OCI-LY3 (cell line): ENCODE results near the gene CEP68.

Source experiments
- H2AFZ ChIP-seq: fragments of 200-600, 300-600 bp; shearing (Covaris generic); 2 replicates; pipeline ENCODE4 v1.6.0; 2014; ENCODE audit warnings: antibody characterized with exemption, low read depth, low read length
- H3K27ac ChIP-seq: fragments of 200-600, 300-600 bp; sonication (generic); 2 replicates; pipeline ENCODE4 v1.5.1; 2014; ENCODE audit warnings: mild to moderate bottlenecking, low read length, moderate library complexity, mixed read lengths
- H3K27me3 ChIP-seq: fragments of 200-600, 300-600 bp; sonication (generic); 2 replicates; pipeline ENCODE4 v1.6.1; 2014; ENCODE audit warnings: low read depth, low read length, mixed read lengths
- H3K36me3 ChIP-seq: fragments of 200-600, 300-600 bp; sonication (generic); replicated peaks from 2 replicates; pipeline ENCODE3; 2014; ENCODE audit warnings: low read depth, low read length, mixed read lengths
- H3K4me1 ChIP-seq: fragments of 300-600, 200-600 bp; sonication (generic); 2 replicates; pipeline ENCODE4 v1.6.1; 2014; ENCODE audit warnings: low read length, mixed read lengths
- H3K4me2 ChIP-seq: fragments of 200-600, 300-600 bp; sonication (generic); 2 replicates; pipeline ENCODE4 v1.6.1; 2014; ENCODE audit warnings: low read length, mixed read lengths
- H3K4me3 ChIP-seq: fragments of 300-600, 200-600 bp; sonication (generic); 2 replicates; pipeline ENCODE4 v1.5.1; 2014; ENCODE audit warnings: antibody characterized with exemption, mild to moderate bottlenecking, low read length, moderate library complexity
- H3K79me2 ChIP-seq: fragments of 300-600, 200-600 bp; shearing (Covaris generic); 2 replicates; pipeline ENCODE4 v1.6.1; 2014; ENCODE audit warnings: mild to moderate bottlenecking, low read length, mixed read lengths
- H3K9ac ChIP-seq: fragments of 300-600, 200-600 bp; shearing (Covaris generic); 2 replicates; pipeline ENCODE4 v1.6.0; 2014; ENCODE audit warnings: mild to moderate bottlenecking, low read length, moderate library complexity
- H3K9me3 ChIP-seq: fragments of 200-600, 300-600 bp; shearing (Covaris generic); 2 replicates; pipeline ENCODE4 v1.6.1; 2014; ENCODE audit warnings: low read length, mixed read lengths; ENCODE audit not compliant: insufficient read depth
- H4K20me1 ChIP-seq: fragments of 200-600, 300-600 bp; sonication (generic); 2 replicates; pipeline ENCODE4 v1.6.1; 2016; ENCODE audit warnings: low read length, mixed read lengths; ENCODE audit not compliant: insufficient read depth
- EZH2phosphoT487 ChIP-seq: fragments of 200-600 bp; shearing (Covaris generic); IDR thresholded peaks from 2 replicates; pipeline ENCODE4 v1.6.1; 2018; ENCODE audit warnings: antibody characterized with exemption, mixed run types, low read depth
- TF ChIP-seq, protein P1 (sequence below): fragments of 200-600, 300-600 bp; sonication (generic); IDR thresholded peaks from 2 replicates; pipeline ENCODE4 v1.5.1; 2014; ENCODE audit warnings: antibody characterized with exemption, low read length, low read depth

CEP68 gene

GRCh38 chr2:65056215-65057053 is at the start of gene CEP68:
Gene CEP68, plus strand, starts transcription at chr2:65056416. Its CDS starts 13,029 bp downstream, at chr2:65069445.
- Histone ChIP-seq H3K4me1 (peaks cover 47% of the 10 kb centered on the region), H3K4me3 (peak within 1 kb of the TSS; percentile 89), H3K36me3 (peaks cover 7% of the 10 kb centered on the region), H4K20me1 (peaks cover 18% of the 10 kb centered on the region; the same call in 1 of the 2 replicates), H3K9ac (peak within 1 kb of the TSS; percentile 71), H3K4me2 (peak within 1 kb of the TSS; percentile 97), H3K27ac (peak within 1 kb of the TSS; percentile 11), H2AFZ (peak within 1 kb of the TSS; percentile 64; the same call in 1 of the 2 replicates), H3K27me3 (no peaks in the 10 kb centered on the region), H3K9me3 (no peaks in the 10 kb centered on the region), H3K79me2 (peaks cover 20% of the 10 kb centered on the region)
- no peak for TF ChIP-seq EZH2phosphoT487
- TF ChIP-seq, protein P1, sequence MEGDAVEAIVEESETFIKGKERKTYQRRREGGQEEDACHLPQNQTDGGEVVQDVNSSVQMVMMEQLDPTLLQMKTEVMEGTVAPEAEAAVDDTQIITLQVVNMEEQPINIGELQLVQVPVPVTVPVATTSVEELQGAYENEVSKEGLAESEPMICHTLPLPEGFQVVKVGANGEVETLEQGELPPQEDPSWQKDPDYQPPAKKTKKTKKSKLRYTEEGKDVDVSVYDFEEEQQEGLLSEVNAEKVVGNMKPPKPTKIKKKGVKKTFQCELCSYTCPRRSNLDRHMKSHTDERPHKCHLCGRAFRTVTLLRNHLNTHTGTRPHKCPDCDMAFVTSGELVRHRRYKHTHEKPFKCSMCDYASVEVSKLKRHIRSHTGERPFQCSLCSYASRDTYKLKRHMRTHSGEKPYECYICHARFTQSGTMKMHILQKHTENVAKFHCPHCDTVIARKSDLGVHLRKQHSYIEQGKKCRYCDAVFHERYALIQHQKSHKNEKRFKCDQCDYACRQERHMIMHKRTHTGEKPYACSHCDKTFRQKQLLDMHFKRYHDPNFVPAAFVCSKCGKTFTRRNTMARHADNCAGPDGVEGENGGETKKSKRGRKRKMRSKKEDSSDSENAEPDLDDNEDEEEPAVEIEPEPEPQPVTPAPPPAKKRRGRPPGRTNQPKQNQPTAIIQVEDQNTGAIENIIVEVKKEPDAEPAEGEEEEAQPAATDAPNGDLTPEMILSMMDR, result no peak

DNA sequence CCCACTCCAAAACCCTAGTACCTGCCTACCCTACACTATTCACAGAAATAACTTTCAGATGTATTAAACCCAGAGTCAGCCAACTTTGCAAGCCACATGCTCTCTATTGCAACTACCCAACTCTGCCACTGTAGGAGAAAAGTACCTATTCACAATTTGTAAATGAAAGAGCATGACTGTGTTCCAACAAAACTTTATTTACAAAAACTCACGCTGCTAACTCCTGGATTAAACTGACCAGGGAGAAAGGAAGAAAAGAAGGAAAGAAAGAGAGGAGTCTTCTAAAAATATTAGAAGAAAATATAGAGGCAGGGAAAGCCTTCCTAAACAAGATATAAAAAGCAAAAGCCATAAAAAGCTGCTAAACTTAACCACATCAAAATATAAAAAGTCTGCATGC is 42.4 kb upstream of the CEP68 start:
- H3K9ac ChIP-seq, result no peak overlapping the region
- no peak overlapping the region for H3K4me3 ChIP-seq
- no peak overlapping the region for H3K4me2 ChIP-seq
- TF ChIP-seq, protein P1, result no peak
- no peak for TF ChIP-seq EZH2phosphoT487
- peaks cover 40% of the 10 kb centered on the region for H3K36me3 ChIP-seq
- no peak overlapping the region for H2AFZ ChIP-seq
- H3K79me2 ChIP-seq, result no peaks in the 10 kb centered on the region
- no peaks in the 10 kb centered on the region for H3K27me3 ChIP-seq
- 0 out of 2 replicates have a peak, but pooled peaks cover 2% of the 10 kb centered on the region for H4K20me1 ChIP-seq
- peaks cover 27% of the 10 kb centered on the region for H3K4me1 ChIP-seq
- no peaks in the 10 kb centered on the region for H3K9me3 ChIP-seq
- H3K27ac ChIP-seq, result no peak overlapping the region

DNA sequence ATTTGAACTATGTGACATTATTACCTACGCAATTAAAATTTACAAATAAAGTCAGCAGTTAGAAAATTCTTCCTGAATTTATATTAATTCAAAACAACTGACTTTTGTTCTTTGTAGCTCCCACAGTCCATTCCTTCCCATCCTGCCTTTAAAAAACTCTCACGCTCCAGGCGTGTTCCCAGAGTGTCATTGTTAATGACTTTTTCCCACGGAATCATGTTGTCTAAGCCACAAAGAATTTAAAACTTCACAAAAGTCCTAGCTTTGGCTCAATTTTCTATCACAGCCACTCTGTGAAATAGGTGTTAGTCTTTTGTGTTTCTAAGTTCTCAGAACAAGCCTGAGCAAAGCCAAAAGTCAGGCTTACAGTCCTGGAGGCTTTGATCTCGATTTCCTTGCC is 40.5 kb upstream of the CEP68 start:
- peaks cover 50% of the 10 kb centered on the region for H3K36me3 ChIP-seq

DNA sequence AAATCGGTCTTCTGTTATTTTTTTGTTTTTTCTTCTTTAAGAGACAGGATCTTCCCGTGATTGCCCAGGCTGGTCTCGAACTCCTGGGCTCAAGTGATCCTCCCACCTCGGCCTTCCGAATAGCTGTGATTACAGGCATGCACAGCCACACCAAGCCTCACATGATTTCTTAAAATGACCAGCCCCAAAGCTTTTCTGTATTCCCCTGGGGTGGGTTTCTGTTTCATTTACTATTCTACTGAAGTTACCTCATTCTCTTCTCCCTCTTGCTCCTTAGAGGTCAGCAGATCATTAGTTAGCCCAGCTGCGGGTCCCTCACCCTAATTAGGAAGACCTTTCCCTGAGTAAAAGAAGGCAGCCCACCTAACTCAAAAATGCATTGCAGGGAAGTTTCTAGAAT is 39.4 kb upstream of the CEP68 start:
- Histone ChIP-seq H3K4me1 (peaks cover 27% of the 10 kb centered on the region), H3K9me3 (no peaks in the 10 kb centered on the region), H3K27me3 (no peaks in the 10 kb centered on the region), H3K4me2 (no peak overlapping the region), H3K9ac (no peak overlapping the region), H2AFZ (no peak overlapping the region), H3K79me2 (no peaks in the 10 kb centered on the region), H4K20me1 (0 out of 2 replicates have a peak, but pooled peaks cover 2% of the 10 kb centered on the region), H3K27ac (no peak overlapping the region), H3K36me3 (peaks cover 53% of the 10 kb centered on the region), H3K4me3 (no peak overlapping the region)
- no peak for TF ChIP-seq EZH2phosphoT487
- TF ChIP-seq, protein P1, result no peak

More for the DNA sequence above, 40.5 kb upstream of the CEP68 start:
- H3K4me3 ChIP-seq, result no peak overlapping the region
- H3K27me3 ChIP-seq, result no peaks in the 10 kb centered on the region
- H3K4me1 ChIP-seq, result peaks cover 27% of the 10 kb centered on the region
- no peak for TF ChIP-seq EZH2phosphoT487
- TF ChIP-seq, protein P1, result no peak
- no peaks in the 10 kb centered on the region for H3K9me3 ChIP-seq
- H3K9ac ChIP-seq, result no peak overlapping the region
- no peaks in the 10 kb centered on the region for H3K79me2 ChIP-seq
- no peak overlapping the region for H3K27ac ChIP-seq
- no peak overlapping the region for H3K4me2 ChIP-seq
- no peak overlapping the region for H2AFZ ChIP-seq
- 0 out of 2 replicates have a peak, but pooled peaks cover 2% of the 10 kb centered on the region for H4K20me1 ChIP-seq
